MM.1S (cell line): Measurements from ENCODE around the gene APLP2.

Source experiments
- CTCF ChIP-seq: fragments of 300-600 bp; sonication (generic); IDR thresholded peaks from 2 replicates; pipeline ENCODE4 v1.5.1; 2016; ENCODE audit warnings: antibody characterized with exemption, low read length, mixed read lengths
- EZH2 ChIP-seq: fragments of 300-600 bp; sonication (generic); optimal IDR thresholded peaks from 2 replicates; pipeline ENCODE3; 2017; ENCODE audit warnings: low read depth, mild to moderate bottlenecking, antibody characterized with exemption, low read length, mixed read lengths

DNA sequence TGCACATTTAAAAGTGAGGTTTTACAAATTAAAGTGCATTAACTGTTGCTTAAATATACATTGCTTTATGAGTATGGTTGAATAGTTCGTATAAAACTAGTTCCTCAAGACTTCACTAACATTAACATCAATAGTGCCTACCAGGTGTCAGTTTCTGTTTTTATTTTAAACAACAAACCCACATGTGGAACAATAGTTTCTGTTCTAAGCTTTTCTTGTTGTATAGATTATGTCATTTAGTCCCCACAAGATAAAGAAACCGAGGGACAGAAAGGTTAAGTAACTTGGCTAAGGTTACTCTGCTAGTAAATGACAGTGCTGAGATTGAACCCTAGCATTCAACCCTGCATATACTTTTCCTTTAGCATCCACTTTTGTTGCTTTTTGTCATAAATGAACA is 48.5 kb downstream of the APLP2 start:
- TF ChIP-seq CTCF, result no peak
- TF ChIP-seq EZH2, result no peak
